Cardiac fibroblast (primary cell): ENCODE data around the gene BPTF.

ENCODE experiments used
- DNase-seq, 2 donors: peaks; one replicate each; pipeline versions ENCODE4 v3.0.0 to v3.0.0-alpha.2; 2010; ENCODE audit warnings: low read depth in 2 of 2
- H3K4me3 ChIP-seq, 2 donors: replicated peaks in 1 of 2; 1 replicate in 1 of 2; 2 replicates in 1 of 2; pipeline ENCODE4 v1.5.1; 2011; ENCODE audit warnings: low read depth in 2 of 2, low read length in 2 of 2, mild to moderate bottlenecking in 2 of 2, moderate library complexity in 1 of 2
- CTCF ChIP-seq: IDR thresholded peaks from one replicate; pipeline ENCODE4 v1.5.1; 2011; ENCODE audit warnings: low read depth, mild to moderate bottlenecking, low read length, inconsistent platforms

Gene BPTF

GRCh38 chr17:67999291-67999911, 174.1 kb downstream of the BPTF start:
- H3K4me3 ChIP-seq = no peak overlapping the region
- peak; percentile 6 to 7 for DNase-seq
- no peak for TF ChIP-seq CTCF

- H3K4me3 ChIP-seq = no peak overlapping the region
- DNase-seq = no peak
- no peak for TF ChIP-seq CTCF
Observed at GRCh38 chr17:68004201-68004600, 178.9 kb downstream of the BPTF start.

GRCh38 chr17:68006797-68007196, 181.5 kb downstream of the BPTF start:
- peak in 1 of 2 donors; percentile 82 for DNase-seq
- H3K4me3 ChIP-seq = no peak overlapping the region
- no peak for TF ChIP-seq CTCF

- peak; percentile 75 for TF ChIP-seq CTCF
- peak; percentile 25 to 46 for DNase-seq
- H3K4me3 ChIP-seq = no peak overlapping the region
Observed at GRCh38 chr17:68011199-68011665, 185.9 kb downstream of the BPTF start.

- TF ChIP-seq CTCF = no peak
Observed at GRCh38 chr17:68013385-68013784, 188.1 kb downstream of the BPTF start.

GRCh38 chr17:68015081-68015723, 189.9 kb downstream of the BPTF start:
- no peak for TF ChIP-seq CTCF

More at GRCh38 chr17:68013385-68013784, 188.1 kb downstream of the BPTF start:
- no peak overlapping the region for H3K4me3 ChIP-seq
- no peak for DNase-seq

More at GRCh38 chr17:68015081-68015723, 189.9 kb downstream of the BPTF start:
- H3K4me3 ChIP-seq = no peak overlapping the region
- DNase-seq = no peak
